ENCODE data around the gene SIX1.

- TF ChIP-seq CTCF (IDR thresholded peaks at IDR 0.05) (no peak), POLR2A (IDR thresholded peaks at IDR 0.05) (no peak)
Observed at GRCh38 chr14:60656686-60657455, 7.6 kb upstream of the SIX1 start.

Data from breast epithelium (tissue), 3 donors.